ENCODE results near the gene LGR4. TPM values are rescaled to one million over a fixed set of nuclear protein-coding genes. Genes with fewer than 3 reads are reported as not detected.

LGR4 gene
- total and polyA plus RNA-seq, 7 donors, result 11.3 to 44.3 (median 29.9) TPM

GRCh38 chr11:27507557-27508322, 35.1 kb upstream of the LGR4 start:
- no peaks in the 10 kb centered on the region for H3K27me3 ChIP-seq
- peaks cover 0 to 42% (median 27%) of the 10 kb centered on the region in 4 donors for H3K4me1 ChIP-seq
- no peak for DNase-seq
- no peak overlapping the region for H3K27ac ChIP-seq
- no peak for TF ChIP-seq POLR2A (IDR thresholded peaks at IDR 0.05)
- no peak for TF ChIP-seq EP300 (IDR thresholded peaks at IDR 0.05)
- no peak for TF ChIP-seq CTCF (IDR thresholded peaks at IDR 0.05)
- no peak for TF ChIP-seq POLR2AphosphoS5 (IDR thresholded peaks at IDR 0.05)
- 98 to 99% methylated on average over 4 of the region's 4 CpGs for WGBS, 2 donors
- peak overlapping the region in 2 of 4 donors; percentile 83 to 88 for H3K4me3 ChIP-seq
- no peaks in the 10 kb centered on the region for H3K9me3 ChIP-seq
- no peaks in the 10 kb centered on the region for H3K36me3 ChIP-seq
- intact Hi-C loops (cut with DNase I), result loop anchor here (2.0 to 10.0 kb wide), 2 partner anchors 35 to 597 kb away; partner anchors contain the start of genes KIF18A, LGR4 and METTL15

GRCh38 chr11:27506200-27507182, 33.9 kb upstream of the LGR4 start, which contains the start of gene LIN7C:
Gene LIN7C, minus strand, starts transcription at chr11:27506769. Its CDS starts 17 bp downstream, at chr11:27506752.
- no peaks in the 10 kb centered on the region for H3K9me3 ChIP-seq
- no peaks in the 10 kb centered on the region for H3K27me3 ChIP-seq
- H3K4me3 ChIP-seq, result peak within 1 kb of the TSS; percentile 74 to 88 (median 79)
- DNase-seq, result peak; percentile 98
- peaks cover 0 to 7% (median 0%) of the 10 kb centered on the region in 4 donors for H3K36me3 ChIP-seq
- peaks cover 0 to 53% (median 32%) of the 10 kb centered on the region in 4 donors for H3K4me1 ChIP-seq
- H3K27ac ChIP-seq, result peak within 1 kb of the TSS; percentile 86 to 94 (median 90)
- no peak for TF ChIP-seq EP300 (IDR thresholded peaks at IDR 0.05)
- peak; percentile 94 to 97 (median 96) for TF ChIP-seq POLR2AphosphoS5 (IDR thresholded peaks at IDR 0.05)
- peak; percentile 92 to 94 for TF ChIP-seq POLR2A (IDR thresholded peaks at IDR 0.05)
- 0 to 1% methylated on average over 60 of the region's 60 CpGs for WGBS, 2 donors
- intact Hi-C loops (cut with DNase I), result loop anchor here (2.0 to 10.0 kb wide), 2 partner anchors 34 to 598 kb away; partner anchors contain the start of genes KIF18A, LGR4 and METTL15

GRCh38 chr11:27505781-27506180, 33.2 kb upstream of the LGR4 start:
- 5 to 11% methylated on average over 5 of the region's 5 CpGs for WGBS, 2 donors
- H3K9me3 ChIP-seq, result no peaks in the 10 kb centered on the region
- peak overlapping the region; percentile 74 to 88 (median 79) for H3K4me3 ChIP-seq
- peaks cover 0 to 14% (median 4%) of the 10 kb centered on the region in 4 donors for H3K36me3 ChIP-seq
- DNase-seq, result no peak
- peaks cover 0 to 53% (median 32%) of the 10 kb centered on the region in 4 donors for H3K4me1 ChIP-seq
- H3K27ac ChIP-seq, result peak overlapping the region; percentile 86 to 94 (median 90)
- TF ChIP-seq CTCF (IDR thresholded peaks at IDR 0.05), result no peak
- no peak for TF ChIP-seq POLR2A (IDR thresholded peaks at IDR 0.05)
- no peak for TF ChIP-seq EP300 (IDR thresholded peaks at IDR 0.05)
- TF ChIP-seq POLR2AphosphoS5 (IDR thresholded peaks at IDR 0.05), result no peak
- intact Hi-C loops (cut with DNase I), result loop anchor here (2.0 to 10.0 kb wide), 2 partner anchors 33 to 599 kb away; partner anchors contain the start of genes KIF18A, LGR4 and METTL15
- no peaks in the 10 kb centered on the region for H3K27me3 ChIP-seq

GRCh38 chr11:27504205-27504604, 31.6 kb upstream of the LGR4 start:
- 71 to 80% methylated on average over 2 of the region's 2 CpGs for WGBS, 2 donors
- TF ChIP-seq POLR2A (IDR thresholded peaks at IDR 0.05) (no peak), POLR2AphosphoS5 (IDR thresholded peaks at IDR 0.05) (no peak), CTCF (IDR thresholded peaks at IDR 0.05) (no peak)

More at GRCh38 chr11:27504205-27504604, 31.6 kb upstream of the LGR4 start:
- no peak overlapping the region for H3K27ac ChIP-seq
- H3K4me1 ChIP-seq, result peaks cover 0 to 53% (median 32%) of the 10 kb centered on the region in 4 donors
- no peaks in the 10 kb centered on the region for H3K27me3 ChIP-seq
- peaks cover 0 to 30% (median 10%) of the 10 kb centered on the region in 4 donors for H3K36me3 ChIP-seq
- no peak overlapping the region for H3K4me3 ChIP-seq
- intact Hi-C loops (cut with DNase I), result loop anchor here (10.0 kb wide), 1 partner anchor 601 kb away; the partner anchor contains the start of genes KIF18A and METTL15
- H3K9me3 ChIP-seq, result no peaks in the 10 kb centered on the region
- no peak for DNase-seq
